ENCODE measurements around the gene BTN1A1. TPM values are rescaled to one million over a fixed set of nuclear protein-coding genes. Genes with fewer than 3 reads are reported as not detected.

The BTN1A1 gene
- total RNA-seq, 4 donors from 2014 or later: 0.32 TPM; not detected in 3

- Histone ChIP-seq H3K36me3 (no peaks in the 10 kb centered on the region), H3K9me3 (no peaks in the 10 kb centered on the region), H3K4me3 (no peak overlapping the region), H3K27me3 (no peaks in the 10 kb centered on the region), H3K4me1 (no peaks in the 10 kb centered on the region), H3K27ac (no peak overlapping the region)
- in situ Hi-C loops (cut with MboI; ENCODE audit: low pct_ligation_motif_present in 1 of 4, low pct_unique_long_range_greater_than_20kb in 1 of 4, low sequenced_read_pairs in 3 of 4): no loop called here
- intact Hi-C loops (cut with DNase I; ENCODE audit: low total_unique reads): no loop called here
- no peak for DNase-seq
- 88 to 93% methylated on average over 5 of the region's 5 CpGs for WGBS, 2 donors (ENCODE audit: low coverage in 1 of 2)
- TF ChIP-seq POLR2A (IDR thresholded peaks at IDR 0.05) (no peak), EP300 (IDR thresholded peaks at IDR 0.05; ENCODE audit: low read depth) (no peak), POLR2AphosphoS5 (IDR thresholded peaks at IDR 0.05) (no peak)
- TF ChIP-seq, protein P1, sequence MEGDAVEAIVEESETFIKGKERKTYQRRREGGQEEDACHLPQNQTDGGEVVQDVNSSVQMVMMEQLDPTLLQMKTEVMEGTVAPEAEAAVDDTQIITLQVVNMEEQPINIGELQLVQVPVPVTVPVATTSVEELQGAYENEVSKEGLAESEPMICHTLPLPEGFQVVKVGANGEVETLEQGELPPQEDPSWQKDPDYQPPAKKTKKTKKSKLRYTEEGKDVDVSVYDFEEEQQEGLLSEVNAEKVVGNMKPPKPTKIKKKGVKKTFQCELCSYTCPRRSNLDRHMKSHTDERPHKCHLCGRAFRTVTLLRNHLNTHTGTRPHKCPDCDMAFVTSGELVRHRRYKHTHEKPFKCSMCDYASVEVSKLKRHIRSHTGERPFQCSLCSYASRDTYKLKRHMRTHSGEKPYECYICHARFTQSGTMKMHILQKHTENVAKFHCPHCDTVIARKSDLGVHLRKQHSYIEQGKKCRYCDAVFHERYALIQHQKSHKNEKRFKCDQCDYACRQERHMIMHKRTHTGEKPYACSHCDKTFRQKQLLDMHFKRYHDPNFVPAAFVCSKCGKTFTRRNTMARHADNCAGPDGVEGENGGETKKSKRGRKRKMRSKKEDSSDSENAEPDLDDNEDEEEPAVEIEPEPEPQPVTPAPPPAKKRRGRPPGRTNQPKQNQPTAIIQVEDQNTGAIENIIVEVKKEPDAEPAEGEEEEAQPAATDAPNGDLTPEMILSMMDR (IDR thresholded peaks at IDR 0.05): no peak
These were observed 13.7 kb upstream of the BTN1A1 start for GRCh38 chr6:26486358-26486757.

GRCh38 chr6:26487466-26487865, 12.6 kb upstream of the BTN1A1 start:
- no peak overlapping the region for H3K27ac ChIP-seq
- H3K4me1 ChIP-seq: no peaks in the 10 kb centered on the region
- DNase-seq: no peak
- intact Hi-C loops (cut with DNase I; ENCODE audit: low total_unique reads) (no loop called here), in situ Hi-C loops (cut with MboI; ENCODE audit: low pct_ligation_motif_present in 1 of 4, low pct_unique_long_range_greater_than_20kb in 1 of 4, low sequenced_read_pairs in 3 of 4) (no loop called here)
- no peak overlapping the region for H3K4me3 ChIP-seq
- H3K27me3 ChIP-seq: no peaks in the 10 kb centered on the region
- TF ChIP-seq POLR2AphosphoS5 (IDR thresholded peaks at IDR 0.05): no peak
- TF ChIP-seq EP300 (IDR thresholded peaks at IDR 0.05; ENCODE audit: low read depth): no peak
- TF ChIP-seq, protein P1 (IDR thresholded peaks at IDR 0.05): no peak
- no peak for TF ChIP-seq POLR2A (IDR thresholded peaks at IDR 0.05)
- no peaks in the 10 kb centered on the region for H3K36me3 ChIP-seq
- 86 to 92% methylated on average over 1 of the region's 1 CpG for WGBS, 2 donors (ENCODE audit: low coverage in 1 of 2)
- H3K9me3 ChIP-seq: no peaks in the 10 kb centered on the region

DNA sequence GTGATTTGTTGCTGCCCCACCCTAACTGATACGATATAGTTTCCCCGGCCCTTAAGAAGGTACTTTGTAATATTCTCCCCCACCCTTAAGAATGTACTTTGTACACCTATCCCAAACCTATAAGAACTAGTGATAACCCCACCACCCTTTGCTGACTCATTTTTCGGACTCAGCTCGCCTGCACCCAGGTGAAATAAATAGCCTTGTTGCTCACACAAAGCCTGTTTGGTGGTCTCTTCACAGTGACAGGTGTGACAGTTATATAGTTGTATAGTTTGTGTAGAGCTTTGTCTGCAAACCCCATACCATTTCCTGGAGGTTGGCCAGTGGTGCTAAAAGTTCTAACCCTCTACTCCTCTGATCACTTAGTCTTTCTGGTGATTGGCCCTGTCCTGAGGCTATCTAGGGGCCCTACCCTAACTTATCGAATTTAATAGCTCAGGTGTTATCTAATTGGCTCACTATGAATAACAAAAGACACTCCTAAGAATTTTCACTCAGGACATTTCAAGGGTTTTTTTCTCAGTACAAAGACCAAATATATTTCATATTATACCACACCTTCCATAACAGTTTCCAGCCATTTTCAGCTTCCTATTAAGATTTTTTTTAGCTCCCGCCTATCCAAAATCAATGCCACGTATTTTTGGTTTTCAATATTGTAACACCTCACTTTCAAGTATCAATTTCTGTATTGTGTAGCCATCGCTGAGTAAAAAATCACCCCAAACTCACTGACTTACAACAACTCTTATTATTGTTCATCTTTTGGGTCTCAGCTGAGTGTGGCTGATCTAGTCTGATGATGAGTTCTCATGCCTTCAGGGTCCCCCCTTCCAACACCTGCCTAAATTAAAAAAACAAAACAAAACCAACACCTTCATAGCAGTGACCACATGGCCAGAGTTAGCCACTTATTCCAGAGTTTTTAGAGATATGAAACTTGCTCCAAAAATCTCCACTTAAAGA, 9.8 kb upstream of the BTN1A1 start:
- H3K27ac ChIP-seq: no peak overlapping the region
- in situ Hi-C loops (cut with MboI; ENCODE audit: low pct_ligation_motif_present in 1 of 4, low pct_unique_long_range_greater_than_20kb in 1 of 4, low sequenced_read_pairs in 3 of 4) (no loop called here), intact Hi-C loops (cut with DNase I; ENCODE audit: low total_unique reads) (no loop called here)
- H3K4me3 ChIP-seq: no peak overlapping the region
- H3K4me1 ChIP-seq: no peaks in the 10 kb centered on the region
- no peaks in the 10 kb centered on the region for H3K27me3 ChIP-seq
- no peak for DNase-seq
- 63 to 65% methylated on average over 6 to 8 of the region's 8 CpGs for WGBS, 2 donors (ENCODE audit: low coverage in 1 of 2)
- H3K9me3 ChIP-seq: no peaks in the 10 kb centered on the region
- no peaks in the 10 kb centered on the region for H3K36me3 ChIP-seq
- TF ChIP-seq EP300 (IDR thresholded peaks at IDR 0.05; ENCODE audit: low read depth) (no peak), POLR2AphosphoS5 (IDR thresholded peaks at IDR 0.05) (no peak), POLR2A (IDR thresholded peaks at IDR 0.05) (no peak)
- TF ChIP-seq, protein P1 (IDR thresholded peaks at IDR 0.05): no peak

- no peaks in the 10 kb centered on the region for H3K27me3 ChIP-seq
- H3K36me3 ChIP-seq: no peaks in the 10 kb centered on the region
- DNase-seq: no peak
- no peaks in the 10 kb centered on the region for H3K4me1 ChIP-seq
- H3K9me3 ChIP-seq: no peaks in the 10 kb centered on the region
- H3K27ac ChIP-seq: no peak overlapping the region
- WGBS, 2 donors (ENCODE audit: low coverage in 1 of 2): 93 to 97% methylated on average over 3 to 5 of the region's 5 CpGs
- intact Hi-C loops (cut with DNase I; ENCODE audit: low total_unique reads) (no loop called here), in situ Hi-C loops (cut with MboI; ENCODE audit: low pct_ligation_motif_present in 1 of 4, low pct_unique_long_range_greater_than_20kb in 1 of 4, low sequenced_read_pairs in 3 of 4) (no loop called here)
- H3K4me3 ChIP-seq: no peak overlapping the region
- no peak for TF ChIP-seq POLR2AphosphoS5 (IDR thresholded peaks at IDR 0.05)
- TF ChIP-seq, protein P1 (IDR thresholded peaks at IDR 0.05): no peak
- no peak for TF ChIP-seq EP300 (IDR thresholded peaks at IDR 0.05; ENCODE audit: low read depth)
- no peak for TF ChIP-seq POLR2A (IDR thresholded peaks at IDR 0.05)
These were observed 8.5 kb upstream of the BTN1A1 start for GRCh38 chr6:26491604-26492003.

Measured in transverse colon (tissue), 4 donors.